ENCODE measurements around the gene PRKN.

The PRKN gene

DNA sequence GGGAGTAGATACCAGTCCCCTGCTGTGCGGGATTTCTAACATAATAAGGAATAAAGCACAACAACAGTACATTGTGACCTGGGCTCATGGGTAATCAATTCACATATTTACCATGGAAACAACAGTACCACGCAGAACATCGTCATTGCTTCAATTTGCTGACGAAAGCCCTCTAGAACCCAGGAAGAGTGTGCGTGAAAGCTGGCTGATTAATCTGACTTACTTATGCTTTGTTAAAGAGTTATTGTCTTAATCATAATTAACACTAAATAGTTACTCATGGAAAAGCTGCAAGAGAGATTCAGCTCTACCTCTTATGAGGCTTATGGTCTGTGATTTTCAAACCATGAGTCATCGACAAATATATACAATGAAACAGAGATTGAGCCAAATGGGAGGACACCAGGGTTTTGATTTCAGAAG lies 809.4 kb downstream of the PRKN start:
- in situ Hi-C loops (cut with HindIII; ENCODE audit: low sequenced_read_pairs): no loop called here
- no peak overlapping the region for H3K4me3 ChIP-seq (ENCODE audit: low read depth, low read length)
- peak; percentile 69 for DNase-seq (ENCODE audit: low read depth, low spot score)
- TF ChIP-seq, protein P1, sequence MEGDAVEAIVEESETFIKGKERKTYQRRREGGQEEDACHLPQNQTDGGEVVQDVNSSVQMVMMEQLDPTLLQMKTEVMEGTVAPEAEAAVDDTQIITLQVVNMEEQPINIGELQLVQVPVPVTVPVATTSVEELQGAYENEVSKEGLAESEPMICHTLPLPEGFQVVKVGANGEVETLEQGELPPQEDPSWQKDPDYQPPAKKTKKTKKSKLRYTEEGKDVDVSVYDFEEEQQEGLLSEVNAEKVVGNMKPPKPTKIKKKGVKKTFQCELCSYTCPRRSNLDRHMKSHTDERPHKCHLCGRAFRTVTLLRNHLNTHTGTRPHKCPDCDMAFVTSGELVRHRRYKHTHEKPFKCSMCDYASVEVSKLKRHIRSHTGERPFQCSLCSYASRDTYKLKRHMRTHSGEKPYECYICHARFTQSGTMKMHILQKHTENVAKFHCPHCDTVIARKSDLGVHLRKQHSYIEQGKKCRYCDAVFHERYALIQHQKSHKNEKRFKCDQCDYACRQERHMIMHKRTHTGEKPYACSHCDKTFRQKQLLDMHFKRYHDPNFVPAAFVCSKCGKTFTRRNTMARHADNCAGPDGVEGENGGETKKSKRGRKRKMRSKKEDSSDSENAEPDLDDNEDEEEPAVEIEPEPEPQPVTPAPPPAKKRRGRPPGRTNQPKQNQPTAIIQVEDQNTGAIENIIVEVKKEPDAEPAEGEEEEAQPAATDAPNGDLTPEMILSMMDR (IDR thresholded peaks at IDR 0.05; ENCODE audit: low read depth, low read length): no peak

- no peak overlapping the region for H3K4me3 ChIP-seq (ENCODE audit: low read depth, low read length)
- TF ChIP-seq, protein P1 (IDR thresholded peaks at IDR 0.05; ENCODE audit: low read depth, low read length): peak; percentile 13
- DNase-seq (ENCODE audit: low read depth, low spot score): peak; percentile 59
- in situ Hi-C loops (cut with HindIII; ENCODE audit: low sequenced_read_pairs): no loop called here
These were observed 809.9 kb downstream of the PRKN start for GRCh38 chr6:161917645-161918044.

GRCh38 chr6:161915456-161915964 lies 812.1 kb downstream of the PRKN start:
- DNase-seq (ENCODE audit: low read depth, low spot score): no peak
- TF ChIP-seq, protein P1 (IDR thresholded peaks at IDR 0.05; ENCODE audit: low read depth, low read length): no peak
- in situ Hi-C loops (cut with HindIII; ENCODE audit: low sequenced_read_pairs): no loop called here
- H3K4me3 ChIP-seq (ENCODE audit: low read depth, low read length): no peak overlapping the region

DNA sequence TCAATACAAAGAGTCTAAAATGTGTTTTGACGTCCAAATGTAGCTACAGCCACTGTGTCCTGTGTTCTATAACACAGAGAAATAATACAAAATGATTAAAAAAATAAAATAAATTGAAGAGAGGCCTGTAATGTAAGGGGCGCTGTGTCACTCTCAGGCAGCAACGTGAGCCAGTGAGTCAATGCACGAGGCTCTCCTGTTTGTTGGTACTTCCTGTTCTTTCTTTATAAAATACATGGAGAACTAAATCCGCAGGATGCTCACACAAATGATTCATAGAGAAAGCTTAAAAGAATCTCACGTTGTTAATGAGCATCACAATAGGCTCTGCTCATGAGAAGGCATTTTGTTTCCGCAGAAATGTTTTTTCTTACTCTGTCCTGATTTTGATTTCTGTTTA lies 818.7 kb downstream of the PRKN start:
- DNase-seq (ENCODE audit: low read depth, low spot score): peak; percentile 31
- in situ Hi-C loops (cut with HindIII; ENCODE audit: low sequenced_read_pairs): no loop called here
- no peak overlapping the region for H3K4me3 ChIP-seq (ENCODE audit: low read depth, low read length)
- TF ChIP-seq, protein P1 (IDR thresholded peaks at IDR 0.05; ENCODE audit: low read depth, low read length): no peak

DNA sequence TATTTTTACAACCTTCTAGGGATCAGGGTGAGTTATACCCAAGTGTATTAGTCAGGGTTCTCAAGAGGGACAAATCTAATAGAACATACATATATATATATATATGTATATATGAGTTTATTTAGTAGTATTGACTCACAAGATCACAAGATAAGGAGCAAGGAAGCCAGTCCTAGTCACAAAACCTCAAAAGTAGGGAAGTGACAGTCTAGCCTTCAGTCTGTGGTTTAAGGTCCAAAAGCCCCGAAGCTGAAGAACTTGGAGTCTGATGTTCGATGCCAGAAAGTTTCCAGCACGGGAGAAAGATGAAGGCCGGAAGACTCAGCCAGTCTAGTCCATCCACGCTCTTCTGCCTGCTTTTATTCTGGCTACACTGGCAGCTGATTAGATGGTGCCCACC lies 821.0 kb downstream of the PRKN start:
- DNase-seq (ENCODE audit: low read depth, low spot score): no peak
- no peak overlapping the region for H3K4me3 ChIP-seq (ENCODE audit: low read depth, low read length)
- in situ Hi-C loops (cut with HindIII; ENCODE audit: low sequenced_read_pairs): no loop called here
- TF ChIP-seq, protein P1 (IDR thresholded peaks at IDR 0.05; ENCODE audit: low read depth, low read length): no peak

DNA sequence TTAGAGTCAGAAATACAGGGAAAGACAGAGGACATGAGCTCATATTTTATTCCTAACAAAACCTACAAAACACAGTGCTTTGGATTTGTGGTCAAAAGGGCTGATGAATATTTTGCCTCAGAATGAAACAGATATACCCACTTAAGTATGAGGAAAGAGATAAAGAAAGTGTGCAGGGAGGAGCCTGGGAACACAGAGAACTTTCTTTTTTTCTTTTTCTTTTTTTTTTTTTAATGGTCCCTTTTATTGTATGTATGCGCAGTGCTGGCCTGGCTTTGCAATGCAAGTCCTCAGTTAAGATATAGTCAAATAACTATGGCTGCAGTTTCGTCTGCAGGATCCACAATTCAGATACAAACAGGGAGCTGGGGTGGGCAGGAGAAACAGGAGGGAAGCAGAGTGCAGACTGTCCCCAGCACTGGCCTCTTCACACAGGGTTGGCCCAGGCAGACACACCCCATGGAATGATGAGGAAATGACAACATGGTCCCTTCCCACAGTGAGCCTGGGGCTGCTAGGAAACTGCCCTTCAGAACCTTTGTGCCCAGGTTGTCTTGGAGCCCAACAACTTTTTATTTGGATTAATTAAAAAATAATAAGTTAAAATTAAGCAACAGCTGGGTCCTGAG lies 823.9 kb downstream of the PRKN start:
- no peak overlapping the region for H3K4me3 ChIP-seq (ENCODE audit: low read depth, low read length)
- in situ Hi-C loops (cut with HindIII; ENCODE audit: low sequenced_read_pairs): no loop called here
- DNase-seq (ENCODE audit: low read depth, low spot score): no peak
- TF ChIP-seq, protein P1 (IDR thresholded peaks at IDR 0.05; ENCODE audit: low read depth, low read length): no peak

All from astrocyte of the spinal cord (primary cell).